Smooth muscle cell (in vitro differentiated cells): ENCODE results near the gene ZSCAN22. TPM values are rescaled to one million over a fixed set of nuclear protein-coding genes. Genes with fewer than 3 reads are reported as not detected.

Source experiments
- DNase-seq: peaks from one replicate; lab custom pipeline; 2025; ENCODE audit not compliant: unreplicated experiment; lab: John Stamatoyannopoulos, UW
- H2AFZ ChIP-seq: fragments of 200-600 bp; sonication (generic); 2 replicates; pipeline ENCODE4 v1.6.0; 2016; ENCODE audit warnings: antibody characterized with exemption, low read depth, mild to moderate bottlenecking
- H3F3A ChIP-seq: fragments of 200-600 bp; sonication (generic); 2 replicates; pipeline ENCODE4 v1.6.0; 2017; ENCODE audit warnings: antibody characterized with exemption, low read depth
- H3K27ac ChIP-seq: fragments of 200-600 bp; sonication (generic); 2 replicates; pipeline ENCODE4 v1.5.1; 2016; ENCODE audit warnings: low read depth, mild to moderate bottlenecking
- H3K27me3 ChIP-seq: fragments of 200-600 bp; sonication (generic); 2 replicates; pipeline ENCODE4 v1.6.1; 2016; ENCODE audit warnings: low read depth, mild to moderate bottlenecking
- H3K36me3 ChIP-seq: fragments of 200-600 bp; sonication (generic); 2 replicates; pipeline ENCODE4 v1.5.1; 2016; ENCODE audit warnings: low read depth
- H3K4me1 ChIP-seq: fragments of 200-600 bp; sonication (generic); 2 replicates; pipeline ENCODE4 v1.5.1; 2016; ENCODE audit warnings: low read depth
- H3K4me2 ChIP-seq: fragments of 200-600 bp; sonication (generic); 2 replicates; pipeline ENCODE4 v1.6.0; 2016; ENCODE audit warnings: mild to moderate bottlenecking
- H3K4me3 ChIP-seq: fragments of 200-600 bp; sonication (generic); 2 replicates; pipeline ENCODE4 v1.5.1; 2016; ENCODE audit warnings: mild to moderate bottlenecking
- H3K79me2 ChIP-seq: fragments of 200-600 bp; sonication (generic); 2 replicates; pipeline ENCODE4 v1.6.0; 2016; ENCODE audit warnings: low read depth, mild to moderate bottlenecking
- H3K9ac ChIP-seq: fragments of 200-600 bp; sonication (generic); 2 replicates; pipeline ENCODE4 v1.6.0; 2016; ENCODE audit warnings: low read depth
- H3K9me3 ChIP-seq: fragments of 200-600 bp; sonication (generic); replicated peaks from 2 replicates; pipeline ENCODE4 v1.5.1; 2016; ENCODE audit warnings: low read depth
- H4K20me1 ChIP-seq: fragments of 200-600 bp; sonication (generic); 2 replicates; pipeline ENCODE4 v1.6.0; 2016; ENCODE audit warnings: low read depth
- WGBS: methylation state at CpG from one replicate; pipeline ENCODE4 v1.1.7; 2016; ENCODE audit warnings: low lambda C conversion rate; 5-methylcytosine and 5-hydroxymethylcytosine counted together
- polyA plus RNA-seq: library from polyadenylated mRNA; unstranded; fragments of >200 nt; fragmentation: Nextera tagmentation; extraction: Ambion mirVana; gene quantifications from 2 replicates; pipeline ENCODE4 v1.2.1, GENCODE V29; 2016
- total RNA-seq: library from RNA; depleted of rRNA; stranded (reverse); fragments of >200 nt; gene quantifications from 2 replicates; pipeline ENCODE4 v1.2.3, GENCODE V29; 2014
- TF ChIP-seq, protein P1 (sequence below): fragments of 200-600 bp; sonication (generic); IDR thresholded peaks from 2 replicates; pipeline ENCODE4 v1.5.1; 2017; ENCODE audit warnings: borderline replicate concordance, mild to moderate bottlenecking, antibody characterized with exemption; ENCODE audit not compliant: insufficient read depth, poor library complexity, severe bottlenecking

The ZSCAN22 gene
- total and polyA plus RNA-seq, 2 experiments from 2014 or later: 1.7 to 2.4 TPM

DNA sequence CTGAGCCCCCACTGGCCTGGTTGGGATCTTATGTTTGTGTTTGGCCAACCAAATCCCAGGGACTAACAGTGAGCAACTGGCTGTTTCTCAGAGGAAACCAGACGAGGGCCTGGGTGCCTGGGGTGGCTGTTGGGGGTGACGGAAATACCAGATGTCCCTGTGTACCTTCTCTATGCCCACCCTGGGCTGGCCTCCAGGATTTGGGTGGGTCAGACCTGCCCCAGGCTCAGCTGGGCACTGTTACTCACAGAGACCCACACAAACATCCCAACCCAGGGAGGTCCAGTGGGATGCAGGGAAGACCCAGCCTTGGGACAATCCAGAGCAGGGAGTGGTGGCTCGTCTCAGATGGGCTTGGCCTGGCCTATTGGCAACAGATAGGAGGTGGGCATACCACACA is 8.8 kb downstream of the ZSCAN22 start:
- Histone ChIP-seq H3K27me3 (no peaks in the 10 kb centered on the region), H3F3A (peaks cover 4% of the 10 kb centered on the region), H2AFZ (no peak overlapping the region), H3K4me1 (no peaks in the 10 kb centered on the region), H4K20me1 (peaks cover 6% of the 10 kb centered on the region), H3K4me2 (no peak overlapping the region), H3K4me3 (no peak overlapping the region), H3K79me2 (peaks cover 4% of the 10 kb centered on the region), H3K36me3 (no peaks in the 10 kb centered on the region), H3K9me3 (no peaks in the 10 kb centered on the region), H3K27ac (no peak overlapping the region), H3K9ac (no peak overlapping the region)
- WGBS: 87% methylated on average over 3 of the region's 3 CpGs
- TF ChIP-seq, protein P1, sequence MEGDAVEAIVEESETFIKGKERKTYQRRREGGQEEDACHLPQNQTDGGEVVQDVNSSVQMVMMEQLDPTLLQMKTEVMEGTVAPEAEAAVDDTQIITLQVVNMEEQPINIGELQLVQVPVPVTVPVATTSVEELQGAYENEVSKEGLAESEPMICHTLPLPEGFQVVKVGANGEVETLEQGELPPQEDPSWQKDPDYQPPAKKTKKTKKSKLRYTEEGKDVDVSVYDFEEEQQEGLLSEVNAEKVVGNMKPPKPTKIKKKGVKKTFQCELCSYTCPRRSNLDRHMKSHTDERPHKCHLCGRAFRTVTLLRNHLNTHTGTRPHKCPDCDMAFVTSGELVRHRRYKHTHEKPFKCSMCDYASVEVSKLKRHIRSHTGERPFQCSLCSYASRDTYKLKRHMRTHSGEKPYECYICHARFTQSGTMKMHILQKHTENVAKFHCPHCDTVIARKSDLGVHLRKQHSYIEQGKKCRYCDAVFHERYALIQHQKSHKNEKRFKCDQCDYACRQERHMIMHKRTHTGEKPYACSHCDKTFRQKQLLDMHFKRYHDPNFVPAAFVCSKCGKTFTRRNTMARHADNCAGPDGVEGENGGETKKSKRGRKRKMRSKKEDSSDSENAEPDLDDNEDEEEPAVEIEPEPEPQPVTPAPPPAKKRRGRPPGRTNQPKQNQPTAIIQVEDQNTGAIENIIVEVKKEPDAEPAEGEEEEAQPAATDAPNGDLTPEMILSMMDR: no peak
- no peak for DNase-seq

DNA sequence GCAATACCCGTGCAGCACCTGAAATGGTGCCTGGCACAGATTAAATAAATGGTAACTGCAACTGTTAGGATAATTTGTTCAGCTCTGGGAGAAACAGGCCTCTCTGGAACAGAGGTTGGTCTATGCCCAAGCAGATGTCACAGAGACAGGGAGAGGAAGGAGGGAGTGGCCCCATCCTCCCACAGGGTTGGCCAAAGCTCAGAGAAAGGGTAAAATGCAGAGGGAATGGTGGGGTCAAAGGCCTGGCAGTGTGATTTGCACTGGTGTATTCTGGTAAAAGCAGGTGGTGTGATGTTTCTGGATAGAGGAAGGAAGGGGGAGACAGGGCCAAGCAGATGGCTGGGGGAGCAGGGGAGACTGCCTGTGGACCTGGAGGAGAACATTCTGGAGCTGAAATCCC is 9.4 kb downstream of the ZSCAN22 start:
- DNase-seq: no peak
- H3K36me3 ChIP-seq: no peaks in the 10 kb centered on the region
- no peak overlapping the region for H3K4me2 ChIP-seq
- no peak overlapping the region for H3K4me3 ChIP-seq
- H3K9ac ChIP-seq: no peak overlapping the region
- H3K9me3 ChIP-seq: no peaks in the 10 kb centered on the region
- peaks cover 11% of the 10 kb centered on the region for H4K20me1 ChIP-seq
- 100% methylated on average over 1 of the region's 1 CpG for WGBS
- no peak overlapping the region for H2AFZ ChIP-seq
- TF ChIP-seq, protein P1: no peak
- no peaks in the 10 kb centered on the region for H3K4me1 ChIP-seq
- no peak overlapping the region for H3K27ac ChIP-seq
- no peaks in the 10 kb centered on the region for H3K27me3 ChIP-seq
- peaks cover 4% of the 10 kb centered on the region for H3F3A ChIP-seq
- no peaks in the 10 kb centered on the region for H3K79me2 ChIP-seq

DNA sequence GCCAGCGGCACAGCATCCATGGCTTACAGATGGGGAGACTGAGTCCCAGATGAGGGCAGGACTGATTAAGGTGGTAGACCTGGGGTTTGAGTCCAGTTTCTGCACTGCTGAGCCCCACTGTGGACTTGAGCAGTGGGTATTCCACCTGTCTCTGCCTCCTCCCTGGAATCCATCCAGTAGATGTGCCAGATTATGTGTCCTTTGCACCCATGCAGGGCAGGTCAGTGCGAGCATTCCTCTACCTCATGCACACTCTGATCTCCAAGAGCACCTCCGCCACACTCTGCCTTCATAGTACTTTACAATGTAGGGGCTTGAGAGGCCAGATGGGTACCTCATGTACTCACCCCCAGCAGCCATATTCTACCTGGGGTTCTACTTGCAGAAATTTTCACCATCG is 10.0 kb downstream of the ZSCAN22 start:
- no peak overlapping the region for H3K27ac ChIP-seq
- no peaks in the 10 kb centered on the region for H3K36me3 ChIP-seq
- H3K79me2 ChIP-seq: no peaks in the 10 kb centered on the region
- 95% methylated on average over 4 of the region's 4 CpGs for WGBS
- H3K9me3 ChIP-seq: no peaks in the 10 kb centered on the region
- peaks cover 17% of the 10 kb centered on the region for H4K20me1 ChIP-seq
- peaks cover 4% of the 10 kb centered on the region for H3F3A ChIP-seq
- no peak overlapping the region for H2AFZ ChIP-seq
- no peak overlapping the region for H3K4me2 ChIP-seq
- no peaks in the 10 kb centered on the region for H3K27me3 ChIP-seq
- H3K9ac ChIP-seq: no peak overlapping the region
- no peak for DNase-seq
- TF ChIP-seq, protein P1: no peak
- H3K4me3 ChIP-seq: no peak overlapping the region
- no peaks in the 10 kb centered on the region for H3K4me1 ChIP-seq

DNA sequence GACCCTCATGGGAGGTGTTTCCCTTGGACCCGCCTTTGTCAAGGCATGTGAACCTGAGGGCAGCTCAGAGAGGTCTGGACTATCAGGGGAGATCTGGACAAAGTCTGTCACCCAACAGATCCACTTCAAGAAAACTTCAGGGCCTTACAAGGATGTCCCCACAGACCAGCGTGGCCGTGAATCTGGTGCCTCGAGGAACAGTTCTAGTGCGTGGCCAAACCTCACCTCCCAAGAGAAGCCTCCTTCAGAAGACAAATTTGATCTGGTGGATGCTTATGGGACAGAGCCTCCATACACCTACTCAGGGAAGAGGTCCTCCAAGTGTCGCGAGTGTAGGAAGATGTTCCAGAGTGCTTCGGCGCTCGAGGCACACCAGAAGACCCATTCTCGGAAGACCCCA is 11.5 kb downstream of the ZSCAN22 start:
- H3K4me2 ChIP-seq: no peak overlapping the region
- WGBS: 99% methylated on average over 11 of the region's 11 CpGs
- no peaks in the 10 kb centered on the region for H3F3A ChIP-seq
- H3K27me3 ChIP-seq: no peaks in the 10 kb centered on the region
- no peak overlapping the region for H3K4me3 ChIP-seq
- H4K20me1 ChIP-seq: peaks cover 20% of the 10 kb centered on the region
- no peaks in the 10 kb centered on the region for H3K4me1 ChIP-seq
- no peaks in the 10 kb centered on the region for H3K79me2 ChIP-seq
- H2AFZ ChIP-seq: no peak overlapping the region
- no peaks in the 10 kb centered on the region for H3K9me3 ChIP-seq
- DNase-seq: no peak
- H3K9ac ChIP-seq: no peak overlapping the region
- TF ChIP-seq, protein P1: no peak
- H3K27ac ChIP-seq: no peak overlapping the region
- H3K36me3 ChIP-seq: no peaks in the 10 kb centered on the region
